PC-3 (cell line): Measurements from ENCODE around the gene CBX5. TPM values are rescaled to one million over a fixed set of nuclear protein-coding genes. Genes with fewer than 3 reads are reported as not detected.
A peak's percentile ranks its signal among the peaks of the same experiment; 100 is the strongest.

Experiments
- ATAC-seq: fragments of 200-7000 bp; cut with Tn5 transposase; 2 replicates; pipeline ENCODE4 v1.9.1; 2020; ENCODE audit warnings: mild to moderate bottlenecking, moderate library complexity
- BruUV-seq: library from RNA; stranded (reverse); fragments of 400-500 nt; replicated peaks from 2 replicates; lab custom pipeline; 2021; lab: Mats Ljungman, UMichigan
- CTCF ChIA-PET: fragments of 300-600 bp; sonication (Branson Sonifier 250); formaldehyde crosslinking; loops from one replicate; lab custom pipeline; 2022; ENCODE audit warnings: antibody characterized with exemption; lab: Charles Lee
- POLR2A ChIA-PET: fragments of 300-600 bp; sonication (Branson Sonifier 250); formaldehyde crosslinking; loops from one replicate; lab custom pipeline; 2022; ENCODE audit warnings: antibody characterized with exemption; ENCODE audit not compliant: unreplicated experiment; lab: Charles Lee
- DNase-seq: peaks from one replicate; pipeline ENCODE4 v3.0.0-alpha.2; 2015
- H2AFZ ChIP-seq: fragments of 300-600 bp; sonication (generic); 2 replicates; pipeline ENCODE4 v1.6.0; 2016; ENCODE audit warnings: antibody characterized with exemption, low read length
- H3F3A ChIP-seq: fragments of 300-600 bp; sonication (generic); one replicate; pipeline ENCODE4 v1.6.0; 2017; ENCODE audit warnings: antibody characterized with exemption, low read length, control low read depth, mild to moderate bottlenecking; ENCODE audit not compliant: unreplicated experiment
- H3K27ac ChIP-seq: fragments of 300-600 bp; sonication (generic); 2 replicates; pipeline ENCODE4 v1.5.1; 2016; ENCODE audit warnings: mild to moderate bottlenecking, low read length
- H3K27me3 ChIP-seq: fragments of 300-600 bp; sonication (generic); 2 replicates; pipeline ENCODE4 v1.6.1; 2016; ENCODE audit warnings: low read length, mixed read lengths
- H3K36me3 ChIP-seq: fragments of 300-600 bp; sonication (generic); 2 replicates; pipeline ENCODE4 v1.6.1; 2016; ENCODE audit warnings: low read depth, mixed run types, low read length, mixed read lengths
- H3K4me1 ChIP-seq: fragments of 300-600 bp; sonication (generic); 2 replicates; pipeline ENCODE4 v1.5.1; 2016; ENCODE audit warnings: low read length; ENCODE audit not compliant: insufficient read depth
- H3K4me2 ChIP-seq: fragments of 300-600 bp; sonication (generic); 2 replicates; pipeline ENCODE4 v1.6.0; 2016; ENCODE audit warnings: low read length
- H3K4me3 ChIP-seq: fragments of 300-600 bp; sonication (generic); 2 replicates; pipeline ENCODE4 v1.5.1; 2016; ENCODE audit warnings: mild to moderate bottlenecking, low read length, mixed read lengths
- H3K79me2 ChIP-seq: fragments of 300-600 bp; sonication (generic); 2 replicates; pipeline ENCODE4 v1.6.1; 2017; ENCODE audit warnings: low read length, mixed read lengths
- H3K9ac ChIP-seq: fragments of 300-600 bp; sonication (generic); 2 replicates; pipeline ENCODE4 v1.6.0; 2016; ENCODE audit warnings: mild to moderate bottlenecking, low read length
- H3K9me2 ChIP-seq: fragments of 300-600 bp; sonication (generic); replicated peaks from 2 replicates; pipeline ENCODE4 v1.6.1; 2016; ENCODE audit warnings: mixed run types, low read length, mixed read lengths
- H3K9me3 ChIP-seq: fragments of 300-600 bp; sonication (generic); 2 replicates; pipeline ENCODE4 v1.6.1; 2016; ENCODE audit warnings: low read length, mixed read lengths
- H4K20me1 ChIP-seq: fragments of 300-600 bp; sonication (generic); 2 replicates; pipeline ENCODE4 v1.6.1; 2016; ENCODE audit warnings: low read length, mixed read lengths
- CTCF ChIP-seq: fragments of 300-600 bp; sonication (generic); conservative IDR thresholded peaks from 2 replicates; pipeline ENCODE4 v1.5.1; 2017; ENCODE audit warnings: antibody characterized with exemption, low read depth, mild to moderate bottlenecking, low read length
- EZH2 ChIP-seq: fragments of 300-600 bp; sonication (generic); IDR thresholded peaks from one replicate; pipeline ENCODE4 v1.6.1; 2017; ENCODE audit warnings: antibody characterized with exemption, mild to moderate bottlenecking, low read length; ENCODE audit not compliant: unreplicated experiment
- EZH2phosphoT487 ChIP-seq: fragments of 300-600 bp; sonication (generic); IDR thresholded peaks from 2 replicates; pipeline ENCODE4 v1.6.1; 2018; ENCODE audit warnings: mild to moderate bottlenecking, antibody characterized with exemption, low read length, borderline replicate concordance
- intact Hi-C: fragments of 100-400 bp; cut with micrococcal nuclease; formaldehyde crosslinking; loops from 2 replicates; pipeline ENCODE4 v1.9.0; 2023
- total RNA-seq: library from RNA; depleted of rRNA; stranded (reverse); fragments of >200 nt; gene quantifications from 2 replicates; pipeline ENCODE4 v1.2.3, GENCODE V29; 2014

The CBX5 gene
- total RNA-seq, 1 experiment from 2014 or later: 14.9 TPM

GRCh38 chr12:54213079-54213478 is 66.8 kb downstream of the CBX5 start:
- H3K9me3 ChIP-seq: no peaks in the 10 kb centered on the region
- no peak overlapping the region for H3K9ac ChIP-seq
- TF ChIP-seq EZH2phosphoT487 (no peak), EZH2 (no peak), CTCF (peak; percentile 36; the same call in 1 of the 2 replicates)
- H3K4me2 ChIP-seq: no peak overlapping the region
- peaks cover 11% of the 10 kb centered on the region for H3K4me1 ChIP-seq
- BruUV-seq: no TSS peak
- H2AFZ ChIP-seq: no peak overlapping the region
- no peaks in the 10 kb centered on the region; the same call in 1 of the 2 replicates for H3K36me3 ChIP-seq
- H3K79me2 ChIP-seq: no peaks in the 10 kb centered on the region
- DNase-seq (no peak), ATAC-seq (no peak)
- H3K27ac ChIP-seq: no peak overlapping the region
- POLR2A ChIA-PET: no interaction called here
- H3K4me3 ChIP-seq: no peak overlapping the region
- no peaks in the 10 kb centered on the region for H3K9me2 ChIP-seq
- intact Hi-C loops: no loop called here
- H3K27me3 ChIP-seq: no peaks in the 10 kb centered on the region
- H4K20me1 ChIP-seq: no peaks in the 10 kb centered on the region
- CTCF ChIA-PET: interaction anchor here (0.7 kb wide), 1 partner anchor 130 kb away, joined by 3 read pairs; no protein-coding TSS in a partner anchor
- H3F3A ChIP-seq: peaks cover 2% of the 10 kb centered on the region

GRCh38 chr12:54211920-54212319 is 68.0 kb downstream of the CBX5 start:
- BruUV-seq: no TSS peak
- Histone ChIP-seq H3K36me3 (no peaks in the 10 kb centered on the region; the same call in 1 of the 2 replicates), H3K9ac (no peak overlapping the region), H3K9me2 (no peaks in the 10 kb centered on the region), H3F3A (peaks cover 4% of the 10 kb centered on the region), H4K20me1 (no peaks in the 10 kb centered on the region), H2AFZ (no peak overlapping the region), H3K27me3 (no peaks in the 10 kb centered on the region), H3K9me3 (no peaks in the 10 kb centered on the region), H3K4me1 (peaks cover 5% of the 10 kb centered on the region), H3K27ac (no peak overlapping the region), H3K79me2 (no peaks in the 10 kb centered on the region), H3K4me2 (no peak overlapping the region), H3K4me3 (no peak overlapping the region)
- ChIA-PET CTCF (no interaction called here), POLR2A (no interaction called here)
- ATAC-seq (no peak), DNase-seq (no peak)
- TF ChIP-seq EZH2phosphoT487 (no peak), EZH2 (no peak), CTCF (no peak)
- intact Hi-C loops: no loop called here

DNA sequence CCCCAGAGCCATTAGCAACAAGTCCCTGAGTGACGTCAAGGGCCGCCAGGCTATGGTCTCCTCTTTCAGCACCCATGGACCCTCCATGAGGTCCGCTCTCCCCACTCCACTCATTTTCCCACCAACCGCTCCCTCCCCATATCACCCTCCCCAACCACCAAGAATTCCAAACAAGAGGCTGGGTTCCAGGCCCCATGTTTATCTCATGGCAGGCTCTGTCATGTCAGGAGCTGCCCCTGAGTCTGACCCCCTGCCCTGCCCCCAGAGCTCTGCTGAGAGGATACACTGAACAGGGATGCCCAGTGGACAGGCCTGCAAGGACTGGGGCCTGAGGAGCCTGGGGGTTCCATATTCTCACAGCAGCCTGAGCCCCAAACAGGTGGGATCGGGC is 69.5 kb downstream of the CBX5 start:
- DNase-seq: no peak
- BruUV-seq: no TSS peak
- H3K9me2 ChIP-seq: no peaks in the 10 kb centered on the region
- no peak for TF ChIP-seq EZH2phosphoT487
- no peaks in the 10 kb centered on the region for H3K27me3 ChIP-seq
- ChIA-PET CTCF (interaction anchor here (0.7 kb wide), 1 partner anchor 9 kb away, joined by 3 read pairs; no protein-coding TSS in a partner anchor), POLR2A (no interaction called here)
- intact Hi-C loops: no loop called here
- H3K4me3 ChIP-seq: no peak overlapping the region
- H4K20me1 ChIP-seq: no peaks in the 10 kb centered on the region
- H3K79me2 ChIP-seq: no peaks in the 10 kb centered on the region
- no peak for ATAC-seq
- H3K27ac ChIP-seq: no peak overlapping the region
- no peaks in the 10 kb centered on the region; the same call in 1 of the 2 replicates for H3K36me3 ChIP-seq
- no peaks in the 10 kb centered on the region for H3K9me3 ChIP-seq
- H3K4me2 ChIP-seq: no peak overlapping the region
- H2AFZ ChIP-seq: no peak overlapping the region
- H3F3A ChIP-seq: peaks cover 4% of the 10 kb centered on the region
- no peaks in the 10 kb centered on the region for H3K4me1 ChIP-seq
- H3K9ac ChIP-seq: no peak overlapping the region
